ENCODE data around the gene ZNF423.

DNA sequence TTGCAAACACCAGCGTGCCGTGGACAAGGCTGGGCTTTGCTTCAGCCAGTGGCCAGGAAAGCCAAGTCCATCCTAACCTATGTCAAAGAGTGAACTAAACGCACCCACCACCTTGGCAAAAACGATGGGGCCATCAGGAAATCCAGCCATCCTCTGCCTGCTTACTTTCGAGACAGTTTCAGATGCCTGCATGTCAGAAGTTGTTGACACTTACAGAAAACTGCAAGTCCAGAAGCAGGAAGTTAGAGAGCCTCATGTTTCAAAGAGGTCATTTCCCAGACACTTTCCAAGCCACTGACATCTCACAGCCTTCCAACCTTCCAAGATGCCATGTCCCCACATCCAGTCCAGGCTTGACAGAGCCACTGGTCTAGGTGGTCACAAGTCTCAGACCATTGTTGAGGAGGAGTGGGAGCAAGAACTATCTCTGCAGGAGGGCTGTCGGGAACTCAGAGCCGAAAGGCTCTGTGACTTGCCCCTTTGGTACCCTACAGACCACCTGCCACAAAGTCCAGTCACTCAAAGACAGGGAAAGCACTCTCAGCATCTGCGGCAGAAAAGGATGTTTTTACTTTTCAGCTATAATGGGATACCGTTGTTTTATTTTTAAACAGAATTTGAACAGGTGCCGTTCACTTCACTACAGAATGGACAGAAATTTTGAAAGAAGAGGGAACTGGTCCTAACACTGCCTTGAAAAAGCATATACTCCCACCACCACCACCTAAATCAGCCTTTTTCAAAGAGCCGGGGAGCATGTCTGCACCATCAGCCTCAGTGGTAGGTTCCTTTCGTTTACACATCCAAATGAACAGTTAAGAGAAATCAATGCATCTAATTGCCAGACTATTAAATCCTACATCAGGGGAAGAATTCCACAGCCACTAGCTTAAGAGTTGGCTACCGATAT, 5.1 kb downstream of the ZNF423 start:
- TF ChIP-seq, protein P1, sequence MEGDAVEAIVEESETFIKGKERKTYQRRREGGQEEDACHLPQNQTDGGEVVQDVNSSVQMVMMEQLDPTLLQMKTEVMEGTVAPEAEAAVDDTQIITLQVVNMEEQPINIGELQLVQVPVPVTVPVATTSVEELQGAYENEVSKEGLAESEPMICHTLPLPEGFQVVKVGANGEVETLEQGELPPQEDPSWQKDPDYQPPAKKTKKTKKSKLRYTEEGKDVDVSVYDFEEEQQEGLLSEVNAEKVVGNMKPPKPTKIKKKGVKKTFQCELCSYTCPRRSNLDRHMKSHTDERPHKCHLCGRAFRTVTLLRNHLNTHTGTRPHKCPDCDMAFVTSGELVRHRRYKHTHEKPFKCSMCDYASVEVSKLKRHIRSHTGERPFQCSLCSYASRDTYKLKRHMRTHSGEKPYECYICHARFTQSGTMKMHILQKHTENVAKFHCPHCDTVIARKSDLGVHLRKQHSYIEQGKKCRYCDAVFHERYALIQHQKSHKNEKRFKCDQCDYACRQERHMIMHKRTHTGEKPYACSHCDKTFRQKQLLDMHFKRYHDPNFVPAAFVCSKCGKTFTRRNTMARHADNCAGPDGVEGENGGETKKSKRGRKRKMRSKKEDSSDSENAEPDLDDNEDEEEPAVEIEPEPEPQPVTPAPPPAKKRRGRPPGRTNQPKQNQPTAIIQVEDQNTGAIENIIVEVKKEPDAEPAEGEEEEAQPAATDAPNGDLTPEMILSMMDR (IDR thresholded peaks at IDR 0.05; ENCODE audit: low read length), result no peak
- no peak for TF ChIP-seq EZH2 (IDR thresholded peaks at IDR 0.05; ENCODE audit: borderline replicate concordance, low read length)
